ENCODE results near the gene AMOTL1. TPM values are rescaled to one million over a fixed set of nuclear protein-coding genes. Genes with fewer than 3 reads are reported as not detected.

AMOTL1 gene
- total and polyA plus RNA-seq, 2 of the 8 experiments (the other 6 are each of a cell fraction or from before 2014, with no cell fraction given) = 9.0 to 27.6 TPM

GRCh38 chr11:94864506-94865045 lies 96.4 kb downstream of the AMOTL1 start:
- DNase-seq (ENCODE audit: low read depth in 1 of 2, low spot score in 2 of 2) (no peak), FAIRE-seq (no peak)
- no peak overlapping the region; a peak in 1 of 7 replicates for H3K9ac ChIP-seq (replicated peaks in 1 of 4; ENCODE audit: extremely low read depth in 1 of 4, low read depth in 3 of 4, low read length in 3 of 4)
- H3K4me1 ChIP-seq (replicated peaks in 1 of 4; ENCODE audit: control insufficient read depth in 3 of 4, insufficient read depth in 4 of 4, low read length in 3 of 4) = peaks cover 0 to 12% (median 6%) of the 10 kb centered on the region in 4 experiments; a peak in 5 of 7 replicates
- H3K79me2 ChIP-seq (ENCODE audit: control insufficient read depth in 1 of 2, insufficient read depth in 2 of 2, low read length in 2 of 2) = no peaks in the 10 kb centered on the region
- H2BK12ac ChIP-seq (ENCODE audit: low read depth, low read length) = no peak overlapping the region
- no peak overlapping the region for H2BK20ac ChIP-seq (ENCODE audit: low read length)
- ChIA-PET POLR2A (ENCODE audit: partially characterized antibody) (no interaction called here), CTCF (ENCODE audit: partially characterized antibody) (interaction anchor here (0.6 to 2.8 kb wide), 2 partner anchors 11 to 15 kb away, joined by 3 to 7 read pairs; no protein-coding TSS in a partner anchor)
- WGBS, 2 experiments (ENCODE audit: extremely low coverage in 1 of 2, insufficient coverage in 1 of 2, insufficient read length in 1 of 2, insufficient replicate concordance in 2 of 2, low coverage in 1 of 2, low lambda C conversion rate in 2 of 2, missing lambda C conversion rate in 1 of 2) = 98% methylated on average over 11 of the region's 11 CpGs; no CpG with 5 or more reads in 1 of the 2 experiments
- no peak overlapping the region for H3K27ac ChIP-seq (ENCODE audit: low read depth, low read length)
- no peak overlapping the region for H3K56ac ChIP-seq (replicated peaks; ENCODE audit: insufficient read length, low read depth, low read length)
- H3K4ac ChIP-seq (replicated peaks; ENCODE audit: insufficient read length, low read depth, low read length) = no peak overlapping the region
- no peak overlapping the region for H2BK15ac ChIP-seq (ENCODE audit: low read length)
- H2BK120ac ChIP-seq (replicated peaks; ENCODE audit: low read depth, low read length) = no peak overlapping the region
- H3K27me3 ChIP-seq (replicated peaks in 1 of 4; ENCODE audit: control insufficient read depth in 3 of 4, extremely low read depth in 1 of 4, insufficient read depth in 3 of 4, low read length in 3 of 4) = no peaks in the 10 kb centered on the region
- no peak overlapping the region for H3K14ac ChIP-seq (ENCODE audit: insufficient read length)
- no peaks in the 10 kb centered on the region for H4K20me1 ChIP-seq (replicated peaks in 1 of 2; ENCODE audit: control insufficient read depth in 1 of 2, insufficient read depth in 2 of 2, low read length in 2 of 2)
- H4K8ac ChIP-seq (ENCODE audit: extremely low read depth, insufficient read depth, low read length) = no peak overlapping the region
- no peak overlapping the region for H2AFZ ChIP-seq (ENCODE audit: low read length)
- H3K9me3 ChIP-seq (ENCODE audit: insufficient read depth in 2 of 2, low read depth in 1 of 2, low read length in 1 of 2) = no peaks in the 10 kb centered on the region
- no peak overlapping the region for H3K23ac ChIP-seq (ENCODE audit: insufficient read length)
- H2BK5ac ChIP-seq (ENCODE audit: low read depth, low read length) = no peak overlapping the region
- H3K4me3 ChIP-seq (ENCODE audit: extremely low read depth in 1 of 4, insufficient read depth in 2 of 4, low read depth in 3 of 4, low read length in 4 of 4) = no peak overlapping the region
- no peak for TF ChIP-seq SIX5 (IDR thresholded peaks at IDR 0.05; ENCODE audit: low read depth, low read length)
- no peak for TF ChIP-seq RNF2 (IDR thresholded peaks at IDR 0.05; ENCODE audit: borderline replicate concordance, low read depth, low read length, missing control alignments, poor library complexity, severe bottlenecking)
- no peak for TF ChIP-seq JUND (IDR thresholded peaks at IDR 0.05; ENCODE audit: low read length)
- TF ChIP-seq FOSL1 (IDR thresholded peaks at IDR 0.05; ENCODE audit: insufficient read depth, low read depth, low read length) = no peak
- TF ChIP-seq TCF12 (IDR thresholded peaks at IDR 0.05; ENCODE audit: low read depth, low read length) = no peak
- no peak for TF ChIP-seq SP4 (IDR thresholded peaks at IDR 0.05; ENCODE audit: low read length)
- H4K5ac ChIP-seq (ENCODE audit: insufficient read length, low read depth, low read length) = no peak overlapping the region
- H3K36me3 ChIP-seq (ENCODE audit: control insufficient read depth in 2 of 4, insufficient read depth in 4 of 4, low read length in 3 of 4) = peaks cover 4 to 16% (median 14%) of the 10 kb centered on the region in 4 experiments
- H3K18ac ChIP-seq (ENCODE audit: extremely low read depth, low read length) = no peak overlapping the region
- no peak overlapping the region for H2AK5ac ChIP-seq (ENCODE audit: low read depth, low read length)
- H3K4me2 ChIP-seq (ENCODE audit: insufficient read depth in 1 of 2, low read depth in 2 of 2, low read length in 2 of 2) = no peak overlapping the region; a peak in 1 of 4 replicates
- H3K79me1 ChIP-seq (ENCODE audit: low read depth, low read length) = no peaks in the 10 kb centered on the region
- no peaks in the 10 kb centered on the region for H3K23me2 ChIP-seq (ENCODE audit: low read depth, low read length)
- H4K91ac ChIP-seq (replicated peaks; ENCODE audit: insufficient read length, low read length) = no peak overlapping the region
